ENCODE data around the gene C9orf43. TPM values are rescaled to one million over a fixed set of nuclear protein-coding genes. Genes with fewer than 3 reads are reported as not detected.
"Not testable (repeated sequence)": the region's sequence is repeated elsewhere in the genome, so short reads cannot be mapped to it uniquely, and the experiment has no call there.

Gene C9orf43
- total RNA-seq, 2 donors from 2014 or later, result 0.11 to 0.21 TPM

GRCh38 chr9:113406353-113406752, 4.2 kb upstream of the C9orf43 start:
- DNase-seq; ATAC-seq; intact Hi-C loops (cut with DNase I, micrococcal nuclease): not testable (repeated sequence)

- intact Hi-C loops (cut with DNase I, micrococcal nuclease), result loop anchor here in 1 of 2 donors (1.0 kb wide), 1 partner anchor 98 kb away; no protein-coding TSS in a partner anchor
- peak; percentile 27 for ATAC-seq
- peak; percentile 57 to 74 for DNase-seq
These were observed 3.6 kb upstream of the C9orf43 start for GRCh38 chr9:113406873-113407511.

- no peak for ATAC-seq
- DNase-seq, result no peak
- intact Hi-C loops (cut with DNase I, micrococcal nuclease), result no loop called here
These were observed 1.1 kb upstream of the C9orf43 start for GRCh38 chr9:113409481-113409880.

- ATAC-seq, result peak; percentile 24
- intact Hi-C loops (cut with DNase I, micrococcal nuclease), result no loop called here
- no peak for DNase-seq
These were observed 702 bp upstream of the C9orf43 start for GRCh38 chr9:113409883-113410206.

DNA sequence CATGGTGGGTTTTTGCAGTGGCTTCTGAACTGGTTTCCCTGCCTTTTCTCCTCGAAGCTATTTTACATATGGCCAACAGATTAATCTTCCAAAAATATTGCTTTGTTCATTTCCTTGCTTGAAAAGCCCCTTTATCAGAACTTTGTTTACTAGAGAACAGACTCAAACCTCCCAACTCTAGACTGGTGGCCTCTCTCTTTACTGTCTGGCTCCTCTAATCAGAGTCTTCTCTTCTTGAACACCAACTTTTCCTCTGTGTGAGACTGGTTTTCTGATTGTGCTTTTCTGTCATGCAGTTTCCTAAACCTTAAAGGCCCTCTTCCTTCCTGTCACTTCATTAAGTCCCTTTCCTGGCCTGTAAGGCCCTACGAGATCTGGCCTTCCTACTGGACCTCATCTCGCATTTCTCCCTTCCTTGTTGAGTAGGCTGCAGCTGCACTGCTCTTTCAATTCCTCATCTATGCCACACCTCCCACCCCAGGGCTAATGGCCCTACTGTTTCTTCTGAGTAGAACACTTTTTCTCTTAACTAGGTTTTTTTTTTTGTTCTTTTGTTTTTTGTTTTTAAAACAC, 5.7 kb downstream of the C9orf43 start:
- DNase-seq (no peak), ATAC-seq (no peak)
- intact Hi-C loops (cut with DNase I, micrococcal nuclease), result no loop called here

- DNase-seq (no peak), ATAC-seq (no peak)
- intact Hi-C loops (cut with DNase I, micrococcal nuclease), result no loop called here
These were observed 6.8 kb downstream of the C9orf43 start for GRCh38 chr9:113417370-113417769.

DNA sequence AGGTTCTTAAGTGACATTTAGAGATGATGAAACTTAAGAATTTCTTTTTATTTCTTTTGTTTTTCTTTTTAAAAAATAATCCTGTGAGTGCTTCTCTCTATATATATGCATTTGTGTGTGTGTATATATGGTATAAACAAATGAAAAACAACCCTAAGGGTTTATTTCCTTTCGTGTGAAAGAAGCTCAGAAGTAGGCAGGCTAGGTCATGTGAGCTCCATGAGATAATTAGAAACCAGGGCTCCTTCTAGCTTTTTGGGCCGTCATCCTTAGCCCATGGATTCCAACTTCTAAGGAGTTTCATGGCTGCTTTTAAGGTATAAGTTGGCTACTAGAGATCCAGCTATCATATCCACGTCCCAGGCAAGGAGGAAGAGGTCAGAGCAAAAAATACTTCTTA, 11.2 kb downstream of the C9orf43 start:
- ATAC-seq (no peak), DNase-seq (no peak)
- intact Hi-C loops (cut with DNase I, micrococcal nuclease), result no loop called here

- intact Hi-C loops (cut with DNase I, micrococcal nuclease), result no loop called here
- ATAC-seq (no peak), DNase-seq (no peak)
These were observed 14.5 kb downstream of the C9orf43 start for GRCh38 chr9:113425072-113425471.

DNA sequence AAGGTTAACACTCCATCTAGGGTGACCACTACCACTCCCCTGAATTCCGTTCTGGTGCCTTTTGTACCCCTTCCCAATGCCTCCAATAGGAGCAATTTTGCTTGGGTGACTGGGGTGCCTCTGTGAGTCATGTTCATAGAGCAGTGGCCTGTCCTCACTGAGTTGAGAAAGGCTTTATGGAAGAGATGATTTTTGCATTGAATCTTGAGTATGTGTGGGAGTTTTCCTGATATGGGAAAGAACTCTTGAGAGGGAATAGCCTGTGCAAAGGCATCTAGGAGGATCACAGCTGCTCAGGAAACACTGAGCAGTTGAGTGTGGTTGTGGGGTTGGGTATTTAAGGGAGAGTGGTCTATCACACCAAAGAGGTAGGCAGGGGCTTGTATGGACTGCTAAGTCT, 16.2 kb downstream of the C9orf43 start:
- intact Hi-C loops (cut with DNase I, micrococcal nuclease), result no loop called here
- ATAC-seq (no peak), DNase-seq (no peak)

DNA sequence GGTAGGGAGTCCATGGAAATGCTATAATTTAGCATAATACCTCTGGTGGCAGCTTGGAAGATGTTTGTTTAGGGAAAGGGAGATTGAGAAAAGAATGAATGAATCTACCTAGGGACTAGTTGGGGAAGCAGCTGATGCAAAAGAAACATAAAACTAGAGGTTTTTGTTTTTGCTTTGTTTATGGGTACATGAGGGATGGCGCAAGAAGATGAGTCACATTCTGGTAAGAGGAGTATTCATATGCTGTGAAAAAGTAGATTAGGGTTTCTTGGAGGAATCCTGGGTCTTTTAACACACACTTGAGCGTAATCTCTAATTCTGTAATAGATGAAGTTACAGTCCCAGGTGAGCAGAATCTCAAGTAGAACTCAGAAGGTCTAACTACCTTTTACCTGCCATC, 17.1 kb downstream of the C9orf43 start:
- intact Hi-C loops (cut with DNase I, micrococcal nuclease), result no loop called here
- DNase-seq (no peak), ATAC-seq (no peak)

GRCh38 chr9:113428062-113428615, 17.6 kb downstream of the C9orf43 start:
- DNase-seq (no peak), ATAC-seq (no peak)
- intact Hi-C loops (cut with DNase I, micrococcal nuclease), result no loop called here

DNA sequence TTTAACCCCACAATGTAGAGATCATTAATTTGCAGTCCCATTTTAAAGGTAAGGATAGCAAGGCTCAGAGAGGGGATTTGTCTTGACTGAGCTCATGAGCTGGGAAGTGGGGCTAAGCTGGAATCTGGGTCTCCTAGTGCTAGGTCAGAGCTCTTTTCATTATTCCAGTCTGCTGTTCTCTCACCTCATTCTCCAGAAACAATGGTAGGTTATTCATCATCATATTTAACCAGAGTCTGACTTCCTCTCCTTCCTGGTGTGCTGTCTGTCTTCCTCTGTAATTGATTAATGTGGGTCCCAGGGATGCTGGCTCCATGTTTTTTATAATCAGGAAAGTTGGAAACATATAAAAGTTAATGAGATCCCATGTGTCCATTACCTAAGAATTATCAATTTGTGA, 20.6 kb downstream of the C9orf43 start:
- intact Hi-C loops (cut with DNase I, micrococcal nuclease), result no loop called here
- ATAC-seq (no peak), DNase-seq (no peak)

DNA sequence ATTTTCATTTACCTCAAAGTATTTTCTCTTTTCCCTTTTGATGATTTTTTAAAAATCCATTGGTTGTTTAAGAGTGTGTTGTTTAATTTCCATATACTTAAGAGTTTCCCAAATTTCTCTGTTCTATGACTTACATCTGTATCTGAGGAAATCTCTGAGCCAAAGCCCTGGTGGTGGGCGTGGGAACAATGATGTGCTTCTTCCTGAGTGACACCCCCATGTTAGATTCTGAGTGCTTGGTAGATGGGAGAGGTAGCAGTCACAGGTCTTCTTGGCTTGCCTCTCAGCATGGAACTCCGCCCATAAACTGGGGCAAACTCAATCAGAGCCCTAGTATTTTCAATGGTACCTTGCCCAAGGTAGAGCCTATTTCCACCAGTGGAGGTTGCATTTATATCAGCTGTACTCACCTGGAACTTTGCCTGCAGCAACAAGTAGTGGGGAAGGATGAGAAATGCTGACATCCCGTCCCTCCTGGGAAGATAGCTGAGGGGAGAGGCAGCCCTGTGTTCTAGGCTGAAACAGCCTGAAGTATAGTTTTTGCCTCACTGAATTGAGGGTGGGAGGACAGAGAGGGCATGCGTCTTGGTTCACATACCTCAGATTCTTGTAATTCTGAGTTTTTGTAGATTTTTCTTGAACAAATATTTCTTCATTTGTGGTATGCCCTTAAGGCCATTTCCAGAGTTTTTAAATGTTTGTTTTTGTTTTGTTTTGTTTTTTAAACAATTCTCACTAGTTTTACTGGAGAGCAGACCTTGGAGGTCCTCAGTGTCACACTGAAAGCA, 26.4 kb downstream of the C9orf43 start:
- intact Hi-C loops (cut with DNase I, micrococcal nuclease), result no loop called here
- no peak for ATAC-seq
- DNase-seq, result no peak

DNA sequence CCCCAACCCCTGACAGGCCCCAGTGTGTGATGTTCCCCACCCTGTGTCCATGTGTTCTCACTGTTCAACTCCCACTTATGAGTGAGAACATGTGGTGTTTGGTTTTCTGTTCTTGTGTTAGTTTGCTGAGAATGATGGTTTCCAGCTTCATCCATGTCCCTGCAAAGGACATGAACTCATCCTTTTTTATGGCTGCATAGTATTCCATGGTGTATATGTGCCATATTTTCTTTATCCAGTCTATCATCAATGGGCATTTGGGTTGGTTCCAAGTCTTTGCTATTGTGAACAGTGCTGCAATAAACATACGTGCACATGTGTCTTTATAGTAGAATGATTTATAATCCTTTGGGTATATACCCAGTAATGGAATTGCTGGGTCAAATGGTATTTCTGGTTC, 27.2 kb downstream of the C9orf43 start:
- intact Hi-C loops (cut with DNase I, micrococcal nuclease); ATAC-seq; DNase-seq: not testable (repeated sequence)

GRCh38 chr9:113444736-113445135, 34.2 kb downstream of the C9orf43 start:
- DNase-seq (no peak), ATAC-seq (no peak)
- intact Hi-C loops (cut with DNase I, micrococcal nuclease), result loop anchor here in 1 of 2 donors (5.0 kb wide), 1 partner anchor 213 kb away; no protein-coding TSS in a partner anchor

DNA sequence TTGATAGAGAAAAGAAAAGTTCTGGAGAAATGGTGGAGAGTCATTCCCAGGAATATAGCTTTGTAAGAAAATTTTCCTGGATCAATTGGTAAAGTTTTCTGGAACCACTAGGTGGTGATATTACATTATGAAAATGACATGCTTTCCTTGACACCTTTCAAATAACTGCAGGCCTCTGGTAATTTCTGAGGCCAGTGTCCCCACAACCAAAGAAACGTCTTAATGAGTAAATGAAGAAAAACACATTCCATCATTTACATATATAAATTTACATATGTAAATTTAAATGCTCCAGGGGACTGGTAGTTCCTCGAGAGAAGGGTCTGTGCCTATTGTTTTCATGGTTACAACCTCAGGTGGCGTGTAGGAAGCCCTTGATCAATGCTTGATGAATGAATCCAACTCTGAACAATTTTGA, 35.8 kb downstream of the C9orf43 start:
- intact Hi-C loops (cut with DNase I, micrococcal nuclease), result loop anchor here (2.0 to 5.0 kb wide), 3 partner anchors 138 to 211 kb away; no protein-coding TSS in a partner anchor
- DNase-seq, result no peak
- peak; percentile 63 for ATAC-seq

- intact Hi-C loops (cut with DNase I, micrococcal nuclease), result loop anchor here in 1 of 2 donors (5.0 kb wide), 1 partner anchor 208 kb away; no protein-coding TSS in a partner anchor
- DNase-seq (no peak), ATAC-seq (no peak)
These were observed 38.8 kb downstream of the C9orf43 start for GRCh38 chr9:113449376-113449775.

- no peak for DNase-seq
- ATAC-seq, result no peak
- intact Hi-C loops (cut with DNase I, micrococcal nuclease), result no loop called here
These were observed 41.6 kb downstream of the C9orf43 start for GRCh38 chr9:113452113-113452605.

DNA sequence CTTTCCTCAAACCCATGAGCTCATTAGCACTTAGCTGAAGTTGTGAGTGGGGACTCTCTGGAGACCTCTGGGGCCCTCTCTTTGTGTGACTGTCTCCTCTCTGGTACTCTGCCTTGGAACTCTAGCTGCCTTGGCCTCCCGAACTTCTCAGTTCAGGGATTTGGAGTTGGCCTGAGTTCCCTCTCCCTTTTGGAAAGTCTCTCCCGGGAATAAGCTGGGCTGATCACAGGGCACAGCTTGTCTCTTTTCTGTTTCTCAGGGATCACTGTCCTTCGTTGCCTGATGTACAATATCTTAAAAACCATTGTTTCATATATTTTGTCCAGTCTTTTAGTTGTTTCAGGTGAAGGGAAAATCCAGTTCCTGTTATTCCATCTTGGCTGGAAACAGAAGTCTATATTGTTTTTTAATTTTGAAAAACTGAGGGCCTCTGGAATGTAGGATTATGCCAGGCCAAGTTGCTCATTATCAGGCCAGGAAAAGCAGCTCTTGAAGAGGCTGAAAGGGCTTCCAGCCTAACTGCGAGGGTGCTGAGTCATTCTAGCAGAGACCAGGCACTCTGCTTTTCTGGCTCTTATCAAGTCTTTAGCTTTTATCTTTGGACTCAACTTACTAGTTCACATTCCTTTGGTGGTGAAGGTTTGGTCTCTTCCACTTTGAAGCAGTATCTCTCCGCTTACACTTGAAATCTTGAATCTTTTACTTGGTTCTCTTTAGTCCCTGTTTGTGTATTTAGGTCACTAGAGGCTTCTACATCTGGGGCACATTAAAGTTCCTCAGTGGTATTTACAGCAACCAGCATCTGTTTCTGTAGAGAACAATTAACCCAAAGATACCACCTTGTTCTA, 44.6 kb downstream of the C9orf43 start:
- DNase-seq (no peak), ATAC-seq (peak; percentile 31)
- intact Hi-C loops (cut with DNase I, micrococcal nuclease), result no loop called here

Data from left colon (tissue), 2 donors.